H9 (cell line): ENCODE data around the gene SRL. TPM values are rescaled to one million over a fixed set of nuclear protein-coding genes. Genes with fewer than 3 reads are reported as not detected.

Experiments
- DNase-seq: peaks from one replicate; pipeline ENCODE4 v3.0.0-alpha.2; 2017
- H2AFZ ChIP-seq: one replicate; pipeline ENCODE4 v1.6.1; 2013; ENCODE audit warnings: mild to moderate bottlenecking, low read length, control low read depth, moderate library complexity
- H2AK5ac ChIP-seq: 2 replicates; pipeline ENCODE4 v1.6.1; 2013; ENCODE audit warnings: low read length, control low read depth, mixed read lengths; ENCODE audit not compliant: insufficient read length
- H2BK120ac ChIP-seq: one replicate; pipeline ENCODE4 v1.6.1; 2013; ENCODE audit warnings: low read depth, mild to moderate bottlenecking, low read length, control low read depth, inconsistent platforms; ENCODE audit not compliant: poor library complexity, severe bottlenecking
- H2BK12ac ChIP-seq: 2 replicates; pipeline ENCODE4 v1.6.1; 2013; ENCODE audit warnings: low read length, control low read depth, mixed read lengths, low read depth; ENCODE audit not compliant: insufficient read length
- H2BK15ac ChIP-seq: 2 replicates; pipeline ENCODE4 v1.6.1; 2013; ENCODE audit warnings: low read depth, low read length, control low read depth
- H2BK20ac ChIP-seq: one replicate; pipeline ENCODE4 v1.6.1; 2013; ENCODE audit warnings: low read depth, mild to moderate bottlenecking, low read length, control low read depth, inconsistent platforms; ENCODE audit not compliant: poor library complexity, severe bottlenecking
- H2BK5ac ChIP-seq: 2 replicates; pipeline ENCODE4 v1.6.1; 2013; ENCODE audit warnings: low read length, control low read depth, mixed read lengths; ENCODE audit not compliant: insufficient read length
- H3K14ac ChIP-seq: 2 replicates; pipeline ENCODE4 v1.6.1; 2013; ENCODE audit warnings: low read length, control low read depth; ENCODE audit not compliant: insufficient read depth
- H3K18ac ChIP-seq: 2 replicates; pipeline ENCODE4 v1.6.1; 2013; ENCODE audit warnings: low read depth, mild to moderate bottlenecking, mixed read lengths, low read length, control low read depth; ENCODE audit not compliant: insufficient read length
- H3K23ac ChIP-seq: 2 replicates; pipeline ENCODE4 v1.6.1; 2013; ENCODE audit warnings: low read length, control low read depth, mixed read lengths, low read depth; ENCODE audit not compliant: insufficient read length
- H3K23me2 ChIP-seq: 2 replicates; pipeline ENCODE4 v1.6.1; 2013; ENCODE audit warnings: low read depth, mild to moderate bottlenecking, mixed read lengths, low read length, control low read depth; ENCODE audit not compliant: insufficient read length, poor library complexity, severe bottlenecking
- H3K27ac ChIP-seq: 2 replicates; pipeline ENCODE4 v1.5.1; 2013; ENCODE audit warnings: low read length, control low read depth, mixed read lengths, low read depth; ENCODE audit not compliant: insufficient read length
- H3K27me3 ChIP-seq: 2 replicates; pipeline ENCODE4 v1.6.1; 2013; ENCODE audit warnings: low read length, control low read depth, inconsistent platforms; ENCODE audit not compliant: insufficient read depth
- H3K4ac ChIP-seq: 2 replicates; pipeline ENCODE4 v1.6.1; 2013; ENCODE audit warnings: low read depth, mild to moderate bottlenecking, control low read depth, inconsistent platforms, low read length, moderate library complexity
- H3K4me1 ChIP-seq: 2 replicates; pipeline ENCODE4 v1.6.1; 2013; ENCODE audit warnings: low read length, control low read depth, inconsistent platforms; ENCODE audit not compliant: insufficient read depth
- H3K4me2 ChIP-seq: 2 replicates; pipeline ENCODE4 v1.6.1; 2013; ENCODE audit warnings: low read length, control low read depth, mixed read lengths; ENCODE audit not compliant: insufficient read length, insufficient read depth
- H3K56ac ChIP-seq: 2 replicates; pipeline ENCODE4 v1.6.1; 2013; ENCODE audit warnings: low read depth, mild to moderate bottlenecking, mixed read lengths, low read length, control low read depth; ENCODE audit not compliant: insufficient read length
- H3K79me1 ChIP-seq: 2 replicates; pipeline ENCODE4 v1.6.1; 2013; ENCODE audit warnings: low read depth, mild to moderate bottlenecking, moderate library complexity, low read length, control low read depth, inconsistent platforms; ENCODE audit not compliant: insufficient read depth, poor library complexity, severe bottlenecking
- H3K79me2 ChIP-seq: 2 replicates; pipeline ENCODE4 v1.6.1; 2013; ENCODE audit warnings: low read length, control low read depth, inconsistent platforms; ENCODE audit not compliant: insufficient read depth
- H3K9ac ChIP-seq: 2 replicates; pipeline ENCODE4 v1.6.1; 2013; ENCODE audit warnings: low read length, control low read depth, mixed read lengths; ENCODE audit not compliant: insufficient read length; ENCODE audit errors: extremely low read depth
- H3K9me3 ChIP-seq: one replicate; pipeline ENCODE4 v1.6.1; 2013; ENCODE audit warnings: low read depth, low read length, inconsistent platforms; ENCODE audit not compliant: control insufficient read depth
- H3T11ph ChIP-seq: one replicate; pipeline ENCODE4 v1.6.1; 2013; ENCODE audit warnings: mild to moderate bottlenecking, low read length, control low read depth, inconsistent platforms
- H4K20me1 ChIP-seq: one replicate; pipeline ENCODE4 v1.6.1; 2013; ENCODE audit not compliant: control insufficient read depth, insufficient read length, insufficient read depth
- H4K5ac ChIP-seq: 2 replicates; pipeline ENCODE4 v1.6.1; 2013; ENCODE audit warnings: low read depth, mild to moderate bottlenecking, mixed read lengths, low read length, control low read depth; ENCODE audit not compliant: insufficient read length
- H4K8ac ChIP-seq: replicated peaks from 2 replicates; pipeline ENCODE4 v1.6.1; 2013; ENCODE audit warnings: low read length, control low read depth, mixed read lengths, low read depth; ENCODE audit not compliant: insufficient read length
- H4K91ac ChIP-seq: 2 replicates; pipeline ENCODE4 v1.6.1; 2013; ENCODE audit warnings: low read depth, mild to moderate bottlenecking, moderate library complexity, mixed read lengths, low read length, control low read depth; ENCODE audit not compliant: insufficient read length
- H3K27ac Mint-ChIP-seq, 3 experiments: 2 replicates in 2 of 3; 3 replicates in 1 of 3; pipeline ENCODE4 v1.8.0; 2020 to 2021; ENCODE audit warnings: mixed read lengths in 3 of 3, mild to moderate bottlenecking in 1 of 3, moderate library complexity in 1 of 3
- H3K27me3 Mint-ChIP-seq: 2 replicates; pipeline ENCODE4 v1.8.0; 2021; ENCODE audit warnings: low read depth, mild to moderate bottlenecking, moderate library complexity, mixed read lengths
- H3K36me3 Mint-ChIP-seq, 3 experiments: 2 replicates in 2 of 3; 3 replicates in 1 of 3; pipeline ENCODE4 v1.8.0; 2020 to 2021; ENCODE audit warnings: low read depth in 3 of 3, mixed read lengths in 3 of 3; ENCODE audit not compliant: insufficient read depth in 1 of 3
- H3K4me1 Mint-ChIP-seq, 2 experiments: 2 replicates each; pipeline ENCODE4 v1.8.0; 2020; ENCODE audit warnings: mixed read lengths in 2 of 2
- H3K4me3 Mint-ChIP-seq, 2 experiments: 2 replicates in 1 of 2; 3 replicates in 1 of 2; pipeline ENCODE4 v1.8.0; 2020 to 2021; ENCODE audit warnings: mild to moderate bottlenecking in 2 of 2, mixed read lengths in 2 of 2, moderate library complexity in 1 of 2
- H3K9me3 Mint-ChIP-seq, 2 experiments: 2 replicates in 1 of 2; 3 replicates in 1 of 2; pipeline ENCODE4 v1.8.0; 2020; ENCODE audit warnings: mild to moderate bottlenecking in 2 of 2, mixed read lengths in 2 of 2, moderate library complexity in 1 of 2
- CTCF ChIP-seq: fragments of 200-600 bp; sonication (generic); conservative IDR thresholded peaks from 3 replicates; pipeline ENCODE4 v1.8.0; 2021; ENCODE audit warnings: antibody characterized with exemption, mild to moderate bottlenecking
- WGBS: extraction: QIAGEN DNeasy Blood & Tissue Kit; methylation state at CpG from one replicate; pipeline ENCODE4 v1.1.7; 2013; ENCODE audit warnings: missing lambda C conversion rate, low lambda C conversion rate, mixed read lengths; ENCODE audit not compliant: insufficient read length; ENCODE audit errors: extremely low coverage; 5-methylcytosine and 5-hydroxymethylcytosine counted together
- total RNA-seq: library from RNA; stranded (reverse); gene quantifications from 2 replicates; pipeline ENCODE4 v1.2.1, GENCODE V29; 2021

Gene SRL
- total RNA-seq, 1 experiment from 2014 or later: not detected

GRCh38 chr16:4190086-4190485 lies 51.8 kb downstream of the SRL start:
- Histone ChIP-seq H4K5ac (no peak overlapping the region), H2BK5ac (no peak overlapping the region), H2BK12ac (no peak overlapping the region), H3K9ac (no peak overlapping the region), H3K14ac (no peak overlapping the region), H3K23ac (no peak overlapping the region), H3K4me2 (no peak overlapping the region), H3K27me3 (no peaks in the 10 kb centered on the region), H2AFZ (no peak overlapping the region), H3K18ac (no peak overlapping the region), H3K4me1 (no peaks in the 10 kb centered on the region), H3K23me2 (no peaks in the 10 kb centered on the region), H2BK120ac (no peak overlapping the region), H3K56ac (no peak overlapping the region), H3T11ph (no peak overlapping the region), H3K27ac (no peak overlapping the region), H3K79me2 (no peaks in the 10 kb centered on the region), H4K8ac (no peak overlapping the region), H2BK20ac (no peak overlapping the region), H2BK15ac (no peak overlapping the region), H3K4ac (no peak overlapping the region), H2AK5ac (no peak overlapping the region), H3K79me1 (no peaks in the 10 kb centered on the region), H4K91ac (no peak overlapping the region), H4K20me1 (no peaks in the 10 kb centered on the region), H3K9me3 (no peaks in the 10 kb centered on the region)
- no CpG with 5 or more reads among the region's 9 CpGs for WGBS
- no peaks in the 10 kb centered on the region for H3K9me3 Mint-ChIP-seq
- no peak for TF ChIP-seq CTCF
- peaks cover 8 to 12% of the 10 kb centered on the region in 2 experiments for H3K4me1 Mint-ChIP-seq
- no peak overlapping the region for H3K27ac Mint-ChIP-seq
- H3K4me3 Mint-ChIP-seq: no peak overlapping the region
- no peak for DNase-seq
- peaks cover 34% of the 10 kb centered on the region for H3K27me3 Mint-ChIP-seq
- H3K36me3 Mint-ChIP-seq: no peaks in the 10 kb centered on the region; a peak in 1 of 7 replicates
